CD14-positive monocyte (primary cell): Measurements from ENCODE around the gene BTBD10. TPM values are rescaled to one million over a fixed set of nuclear protein-coding genes. Genes with fewer than 3 reads are reported as not detected.

Experiments used
- DNase-seq, 3 donors: peaks; one replicate each; pipeline ENCODE4 v3.0.0-alpha.2; 2011 to 2022
- H2AFZ ChIP-seq: 2 replicates; pipeline ENCODE4 v1.6.0; 2012; ENCODE audit warnings: mild to moderate bottlenecking, low read depth, low read length, inconsistent platforms; ENCODE audit not compliant: insufficient read depth, poor library complexity, severe bottlenecking
- H3K27ac ChIP-seq, 2 donors: 1 replicate in 1 of 2; 2 replicates in 1 of 2; pipeline ENCODE4 v1.5.1; 2012 to 2013; ENCODE audit warnings: low read length in 2 of 2, control low read depth in 1 of 2, inconsistent platforms in 1 of 2, low read depth in 1 of 2, mild to moderate bottlenecking in 1 of 2
- H3K27me3 ChIP-seq, 2 donors: one replicate each; pipeline versions ENCODE4 v1.6.0 to v1.6.1; 2011 to 2013; ENCODE audit warnings: low read length in 2 of 2; ENCODE audit not compliant: control insufficient read depth in 2 of 2, insufficient read depth in 2 of 2
- H3K36me3 ChIP-seq, 2 donors: replicated peaks in 1 of 2; 1 replicate in 1 of 2; 2 replicates in 1 of 2; pipeline versions ENCODE4 v1.5.1 to v1.6.1; 2012 to 2013; ENCODE audit warnings: low read length in 2 of 2, control low read depth in 1 of 2, inconsistent platforms in 1 of 2, mild to moderate bottlenecking in 1 of 2; ENCODE audit not compliant: insufficient read depth in 2 of 2, control insufficient read depth in 1 of 2
- H3K4me1 ChIP-seq, 2 donors: 1 replicate in 1 of 2; 2 replicates in 1 of 2; pipeline versions ENCODE4 v1.5.1 to v1.6.1; 2012 to 2013; ENCODE audit warnings: low read length in 2 of 2, control low read depth in 1 of 2, inconsistent platforms in 1 of 2, mild to moderate bottlenecking in 1 of 2, moderate library complexity in 1 of 2; ENCODE audit not compliant: insufficient read depth in 2 of 2, control insufficient read depth in 1 of 2
- H3K4me2 ChIP-seq: replicated peaks from 2 replicates; pipeline ENCODE3; 2012; ENCODE audit warnings: low read length, moderate library complexity, mild to moderate bottlenecking; ENCODE audit not compliant: poor library complexity, severe bottlenecking; ENCODE audit errors: extremely low read depth
- H3K4me3 ChIP-seq, 3 experiments: fragments of 200-600 bp in 1 of 3; sonication (generic) in 1 of 3; replicated peaks in 1 of 3; 1 replicate in 2 of 3; 2 replicates in 1 of 3; pipeline ENCODE4 v1.5.1; 2011 to 2013; ENCODE audit warnings: low read length in 3 of 3, mild to moderate bottlenecking in 3 of 3, control low read depth in 2 of 3, low read depth in 2 of 3, inconsistent platforms in 1 of 3, moderate library complexity in 1 of 3
- H3K79me2 ChIP-seq: 2 replicates; pipeline ENCODE4 v1.6.0; 2012; ENCODE audit warnings: mild to moderate bottlenecking, control low read depth, inconsistent platforms, low read length, moderate library complexity; ENCODE audit not compliant: insufficient read depth
- H3K9ac ChIP-seq: 2 replicates; pipeline ENCODE4 v1.6.0; 2017; ENCODE audit warnings: low read length, mild to moderate bottlenecking; ENCODE audit not compliant: insufficient read depth, poor library complexity, severe bottlenecking
- H3K9me3 ChIP-seq, 2 donors: replicated peaks in 1 of 2; 1 replicate in 1 of 2; 2 replicates in 1 of 2; pipeline versions ENCODE4 v1.5.1 to v1.6.1; 2012 to 2013; ENCODE audit warnings: low read length in 2 of 2, control low read depth in 1 of 2; ENCODE audit not compliant: control insufficient read depth in 1 of 2, insufficient read depth in 1 of 2
- H4K20me1 ChIP-seq: 2 replicates; pipeline ENCODE4 v1.6.0; 2012; ENCODE audit warnings: mild to moderate bottlenecking, low read length, control low read depth, moderate library complexity; ENCODE audit not compliant: insufficient read depth
- H3K27ac Mint-ChIP-seq, 7 donors: one replicate each; pipeline ENCODE4 v1.8.0; 2020; ENCODE audit warnings: mild to moderate bottlenecking in 7 of 7, mixed read lengths in 7 of 7, moderate library complexity in 6 of 7, inconsistent platforms in 2 of 7
- H3K27me3 Mint-ChIP-seq, 3 donors: one replicate each; pipeline ENCODE4 v1.8.0; 2021 to 2022; ENCODE audit warnings: low read depth in 3 of 3, mild to moderate bottlenecking in 3 of 3, mixed read lengths in 3 of 3, moderate library complexity in 3 of 3, inconsistent platforms in 1 of 3
- H3K36me3 Mint-ChIP-seq, 2 donors: one replicate each; pipeline ENCODE4 v1.8.0; 2020; ENCODE audit warnings: mixed read lengths in 2 of 2, inconsistent platforms in 1 of 2, mild to moderate bottlenecking in 1 of 2
- H3K4me1 Mint-ChIP-seq: one replicate; pipeline ENCODE4 v1.8.0; 2020; ENCODE audit warnings: mild to moderate bottlenecking, mixed read lengths
- H3K4me3 Mint-ChIP-seq, 2 donors: one replicate each; pipeline ENCODE4 v1.8.0; 2020; ENCODE audit warnings: mild to moderate bottlenecking in 2 of 2, mixed read lengths in 2 of 2, moderate library complexity in 1 of 2
- H3K9me3 Mint-ChIP-seq, 7 donors: one replicate each; pipeline ENCODE4 v1.8.0; 2020 to 2022; ENCODE audit warnings: mixed read lengths in 7 of 7, mild to moderate bottlenecking in 6 of 7, moderate library complexity in 6 of 7, inconsistent platforms in 2 of 7
- CTCF ChIP-seq: fragments of 200-600 bp; IDR thresholded peaks from one replicate; pipeline ENCODE4 v1.8.0; 2022; ENCODE audit warnings: antibody characterized with exemption, mild to moderate bottlenecking
- WGBS: methylation state at CpG from one replicate; pipeline ENCODE4 v1.1.5; 2013; ENCODE audit warnings: missing lambda C conversion rate; ENCODE audit not compliant: insufficient coverage; 5-methylcytosine and 5-hydroxymethylcytosine counted together
- intact Hi-C, 2 donors: fragments of 100-400 bp; cut with micrococcal nuclease; formaldehyde crosslinking; loops; one replicate each; pipeline versions ENCODE4 v1.15.0 to v1.15.1; 2023
- polyA plus RNA-seq, 3 donors: library from polyadenylated mRNA; depleted of rRNA in 1 of 3; unstranded in 2 of 3; stranded (reverse) in 1 of 3; fragments of 300-500 nt in 2 of 3; fragments of >200 nt in 1 of 3; fragmentation: Illumina TruSeq in 2 of 3; gene quantifications; 1 replicate in 2 of 3; 2 replicates in 1 of 3; pipeline ENCODE4 v1.2.3, GENCODE V29; 2012 to 2021

The BTBD10 gene
- polyA plus RNA-seq, 3 donors = 9.6 to 19.8 (median 13.8) TPM

GRCh38 chr11:13473013-13473722, 10.1 kb upstream of the BTBD10 start:
- H3K27ac ChIP-seq = no peak overlapping the region
- H2AFZ ChIP-seq = no peak overlapping the region
- no peaks in the 10 kb centered on the region for H3K79me2 ChIP-seq
- no peak for TF ChIP-seq CTCF
- Mint-ChIP-seq H3K36me3 (no peaks in the 10 kb centered on the region), H3K27ac (no peak overlapping the region), H3K9me3 (peaks cover 0 to 3% (median 0%) of the 10 kb centered on the region in 7 donors), H3K27me3 (peaks cover 3 to 8% (median 7%) of the 10 kb centered on the region in 3 donors), H3K4me1 (no peaks in the 10 kb centered on the region), H3K4me3 (no peak overlapping the region)
- H3K36me3 ChIP-seq = no peaks in the 10 kb centered on the region
- no peak overlapping the region for H3K4me3 ChIP-seq
- H3K9me3 ChIP-seq = no peaks in the 10 kb centered on the region
- no peaks in the 10 kb centered on the region for H3K4me1 ChIP-seq
- DNase-seq = no peak
- H3K27me3 ChIP-seq = no peaks in the 10 kb centered on the region
- intact Hi-C loops = no loop called here
- H4K20me1 ChIP-seq = no peaks in the 10 kb centered on the region
- H3K4me2 ChIP-seq = no peak overlapping the region
- WGBS = 100% methylated on average over 1 of the region's 3 CpGs
- H3K9ac ChIP-seq = no peak overlapping the region

GRCh38 chr11:13468750-13469149, 5.7 kb upstream of the BTBD10 start:
- Histone ChIP-seq H3K27ac (no peak overlapping the region), H3K4me1 (peaks cover 7% of the 10 kb centered on the region in 2 donors), H3K9ac (no peak overlapping the region), H3K4me2 (no peak overlapping the region), H3K79me2 (no peaks in the 10 kb centered on the region), H3K4me3 (no peak overlapping the region), H3K9me3 (no peaks in the 10 kb centered on the region), H3K27me3 (no peaks in the 10 kb centered on the region), H3K36me3 (no peaks in the 10 kb centered on the region), H4K20me1 (no peaks in the 10 kb centered on the region), H2AFZ (no peak overlapping the region)
- Mint-ChIP-seq H3K4me1 (peaks cover 6% of the 10 kb centered on the region), H3K27ac (no peak overlapping the region), H3K36me3 (no peaks in the 10 kb centered on the region), H3K9me3 (peaks cover 0 to 7% (median 0%) of the 10 kb centered on the region in 7 donors), H3K4me3 (no peak overlapping the region), H3K27me3 (peaks cover 4 to 7% (median 7%) of the 10 kb centered on the region in 3 donors)
- intact Hi-C loops = loop anchor here (10.0 kb wide), 1 partner anchor 194 kb away; the partner anchor contains the start of gene BMAL1 (in 2 of the 2)
- no peak for TF ChIP-seq CTCF
- no peak for DNase-seq
- 78% methylated on average over 2 of the region's 5 CpGs for whole genome bisulfite sequencing
